NCI-H2196 treated with DMSO at 0.1 percent for 48 hours (cell line): ENCODE measurements around the gene PPP6R1.
A peak's percentile ranks its signal among the peaks of the same experiment; 100 is the strongest.

Experiments
- DNase-seq: peaks from one replicate; lab custom pipeline; 2025; ENCODE audit not compliant: unreplicated experiment; lab: John Stamatoyannopoulos, UW

Gene PPP6R1

DNA sequence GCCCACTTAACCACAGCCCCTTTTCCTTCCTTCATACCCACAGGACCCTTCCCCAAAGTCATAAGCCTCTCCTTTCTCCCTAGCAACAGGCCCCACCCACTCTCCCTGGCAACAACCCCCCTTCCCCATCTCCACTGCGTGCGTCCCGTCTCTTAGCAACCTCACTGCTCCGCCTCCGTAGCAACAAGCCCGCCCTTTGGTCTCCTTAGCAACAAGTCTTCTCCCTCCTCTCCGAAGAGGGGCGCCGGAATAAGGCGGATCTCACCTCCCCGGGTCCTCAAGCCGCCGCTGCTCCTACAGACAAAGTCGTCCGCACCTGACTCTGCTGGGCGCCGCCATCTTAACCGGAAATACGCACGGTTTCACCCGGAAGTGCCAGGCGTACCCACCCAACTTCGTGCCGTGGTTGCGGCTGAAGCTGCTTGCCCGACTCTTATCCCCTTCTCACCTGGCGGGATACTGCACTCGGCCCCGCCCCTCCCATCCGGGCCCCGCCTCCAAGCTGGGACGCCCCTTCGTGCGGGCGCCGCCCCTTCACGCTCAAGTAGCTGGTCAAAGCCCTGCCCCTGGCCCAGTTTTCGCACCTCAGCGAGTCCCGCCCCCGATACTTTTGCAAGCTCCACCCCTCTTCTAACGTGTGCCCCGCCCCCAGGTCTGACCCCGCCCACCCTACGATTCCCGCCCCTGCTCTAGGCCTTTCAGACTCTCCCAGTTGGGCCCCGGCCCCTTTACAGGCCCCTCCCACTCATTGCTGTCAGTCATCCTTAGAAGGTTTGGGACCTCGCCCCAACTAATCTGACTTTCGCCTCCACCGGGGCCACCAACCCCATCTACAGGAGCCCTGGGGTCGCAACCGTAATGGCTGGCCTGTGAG lies 21.2 kb upstream of the PPP6R1 start, which contains the start of gene HSPBP1:
Gene HSPBP1, minus strand, starts transcription at position 341 of the 874 bp plus-strand sequence. CDS start 502 bp downstream, outside the sequence.
- peak; percentile 95 for DNase-seq

DNA sequence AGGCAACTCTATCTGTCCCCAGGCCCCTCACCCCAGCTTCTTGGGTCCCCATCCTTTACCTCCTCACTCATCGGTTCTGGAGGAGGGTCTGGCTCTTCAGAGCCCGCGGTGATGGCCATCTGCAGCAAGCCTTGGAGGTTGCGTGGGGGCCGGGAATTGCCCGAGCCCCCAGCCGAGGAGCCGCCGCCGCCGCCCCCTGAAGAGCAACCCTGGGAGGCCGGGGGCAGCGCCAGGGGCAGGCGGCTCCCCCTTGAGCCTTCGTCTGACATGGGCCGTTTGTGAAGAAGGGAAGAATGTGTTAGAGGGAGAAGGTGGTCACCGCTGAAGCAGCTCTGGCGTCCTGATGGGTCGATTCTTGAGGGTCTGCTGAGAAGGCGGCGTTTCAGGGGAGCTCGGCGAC lies 20.5 kb upstream of the PPP6R1 start:
- no peak for DNase-seq

DNA sequence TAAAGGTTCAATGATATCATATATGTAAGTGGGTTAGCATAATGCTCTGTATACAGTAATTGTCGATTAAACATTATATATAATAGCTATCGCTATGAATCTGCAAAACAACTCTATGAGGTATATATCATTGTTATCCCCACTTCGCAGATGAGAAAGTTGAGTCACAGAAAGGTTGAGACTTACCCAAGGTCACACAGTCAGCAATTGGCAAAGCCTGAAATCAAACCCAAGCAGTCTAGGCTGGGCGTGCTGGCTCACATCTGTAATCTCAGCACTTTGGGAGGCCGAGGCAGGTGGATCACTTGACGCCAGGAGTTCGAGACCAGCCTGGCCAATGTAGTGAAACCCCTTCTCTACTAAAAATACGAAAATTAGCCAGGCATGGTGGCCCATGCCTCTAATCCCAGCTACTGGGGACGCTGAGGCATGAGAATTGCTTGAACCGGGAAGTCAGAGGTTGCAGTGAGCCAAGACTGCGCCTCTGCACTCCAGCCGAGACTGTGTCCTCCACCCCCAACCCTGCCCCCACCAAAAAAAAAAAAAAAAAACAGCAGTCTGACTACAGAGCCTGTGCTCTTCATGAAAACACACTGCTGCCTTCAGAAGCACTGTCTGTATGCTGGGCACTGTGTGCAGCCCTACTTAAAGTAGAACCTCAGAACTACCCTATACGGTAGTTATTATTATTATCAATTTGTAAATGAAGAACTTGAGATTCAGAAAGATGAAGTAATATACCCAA lies 19.7 kb upstream of the PPP6R1 start:
- DNase-seq, result no peak

DNA sequence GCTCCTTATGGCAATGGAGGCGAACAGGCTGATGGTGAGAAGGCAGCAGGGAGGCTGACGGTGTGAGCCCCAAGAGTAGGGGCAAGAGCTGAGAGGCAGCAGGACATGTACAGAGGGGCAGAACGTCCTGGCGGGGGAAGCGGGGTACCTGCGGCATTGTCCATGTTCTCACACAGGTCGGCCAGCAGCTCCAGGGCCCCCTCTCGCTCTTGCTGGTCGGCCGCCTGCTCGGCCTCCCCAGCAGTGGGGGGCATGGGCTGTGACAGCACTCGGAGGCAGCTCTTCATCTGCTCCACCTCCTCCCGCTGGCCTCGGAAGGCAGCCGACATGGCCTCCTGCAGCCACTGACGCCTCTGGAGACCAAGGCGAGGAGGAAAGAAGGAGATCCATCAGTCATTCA lies 18.7 kb upstream of the PPP6R1 start:
- DNase-seq, result no peak

DNA sequence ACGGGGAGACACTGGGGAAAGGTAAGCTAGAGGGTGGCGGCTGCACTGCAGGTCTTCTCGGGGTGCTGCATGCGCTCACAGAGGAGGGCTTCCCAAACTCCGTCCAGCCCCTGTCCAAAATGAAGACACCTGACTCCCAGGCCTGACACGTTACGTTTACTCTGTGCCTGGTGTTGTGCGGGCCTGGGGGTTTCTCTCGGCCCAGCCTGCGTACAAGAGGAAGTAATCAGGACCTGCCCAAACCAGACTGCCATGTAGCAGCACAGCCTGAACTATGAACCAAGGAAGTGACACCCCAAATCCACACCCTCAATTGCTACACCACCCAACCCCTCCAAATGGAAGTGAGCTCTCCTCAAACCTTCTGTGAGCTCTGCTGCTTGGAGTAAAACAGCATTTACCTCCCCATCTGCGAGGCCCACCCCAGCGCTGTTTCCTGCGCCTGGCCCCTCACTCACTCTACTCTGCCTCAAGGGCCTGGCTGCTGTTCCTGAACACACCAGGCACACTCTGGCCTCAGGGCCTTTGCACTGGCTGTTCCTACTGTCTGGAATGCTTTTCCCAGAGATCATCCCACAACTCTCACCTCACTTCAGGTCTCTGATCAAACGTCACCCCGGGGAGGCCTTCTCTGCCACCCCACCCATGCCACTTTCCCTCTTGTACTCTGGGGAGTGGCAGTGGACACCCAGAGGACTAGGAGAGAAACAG lies 18.1 kb upstream of the PPP6R1 start:
- DNase-seq, result no peak

DNA sequence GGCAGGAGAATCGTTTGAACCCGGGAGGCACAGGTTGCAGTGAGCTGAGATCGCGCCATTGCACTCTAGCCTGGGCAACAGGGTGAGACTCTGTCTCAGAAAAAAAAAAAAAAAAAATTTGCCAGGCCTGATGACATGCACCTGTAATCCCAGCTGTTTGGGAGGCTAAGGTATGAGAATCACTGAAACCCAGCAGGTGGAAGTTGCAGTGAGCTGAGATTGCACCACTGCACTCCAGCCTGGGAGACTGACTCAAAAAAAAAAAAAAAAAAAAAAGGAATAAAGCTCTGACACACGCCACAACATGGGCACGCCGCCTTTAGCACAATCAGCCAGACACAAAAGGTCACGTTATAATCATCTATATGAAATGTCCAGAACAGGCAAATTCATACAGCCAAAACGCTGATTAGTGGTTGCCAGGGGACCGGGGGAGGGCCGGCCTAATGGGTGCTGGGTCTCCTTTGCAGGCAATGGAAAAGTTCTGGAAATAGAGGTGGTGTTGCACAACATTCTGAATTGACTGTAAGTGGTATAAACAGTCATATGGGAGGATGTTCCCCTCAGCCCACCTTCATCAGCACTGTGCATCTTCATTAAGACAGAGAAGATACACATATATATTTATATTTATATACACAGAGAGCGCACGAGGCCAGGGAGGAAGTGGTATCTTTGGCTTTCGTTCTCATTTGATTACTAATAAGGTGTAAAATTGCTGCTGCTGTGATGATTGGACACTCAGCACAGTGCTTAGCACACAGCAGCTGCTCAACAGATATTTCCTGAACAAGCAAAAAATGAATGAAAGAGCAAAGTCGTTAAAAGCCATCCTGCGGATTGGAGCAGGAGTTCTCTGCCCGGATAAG lies 17.3 kb upstream of the PPP6R1 start:
- peak; percentile 77 for DNase-seq

DNA sequence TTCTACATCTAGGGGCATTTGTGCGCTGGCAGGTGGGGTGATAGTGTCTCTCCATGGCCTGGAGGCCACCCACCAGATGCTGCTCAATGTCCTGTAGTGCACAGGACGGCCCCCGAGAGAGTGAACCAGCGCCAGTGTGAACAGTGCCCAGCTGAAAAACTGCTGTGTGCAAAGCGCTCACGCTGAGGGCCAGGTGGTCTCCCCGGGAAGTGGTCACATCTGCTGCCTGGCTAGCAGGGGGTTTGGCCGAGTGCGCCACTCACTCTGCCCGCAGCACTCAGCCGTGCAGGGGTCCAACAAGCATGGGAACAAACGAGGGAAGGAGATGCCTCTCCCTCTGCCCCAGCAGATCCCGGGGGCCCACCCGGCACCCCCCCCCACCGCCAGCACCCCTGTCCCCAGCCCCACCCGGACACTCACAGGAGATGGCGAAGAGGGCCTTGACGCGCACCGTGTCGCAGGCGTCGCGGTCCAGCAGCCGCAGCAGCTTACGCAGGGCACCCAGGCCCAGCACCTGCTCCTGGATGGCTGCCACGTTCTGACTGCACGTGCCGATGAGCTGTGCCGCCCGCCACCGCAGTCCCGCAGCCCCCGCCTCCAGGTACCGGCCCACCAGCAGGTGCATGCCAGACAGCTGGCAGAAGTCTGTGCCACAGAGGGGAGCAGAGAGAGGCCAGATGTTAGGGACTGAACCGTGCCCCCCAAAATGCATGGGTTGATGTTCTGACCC lies 15.3 kb upstream of the PPP6R1 start:
- peak; percentile 81 for DNase-seq

DNA sequence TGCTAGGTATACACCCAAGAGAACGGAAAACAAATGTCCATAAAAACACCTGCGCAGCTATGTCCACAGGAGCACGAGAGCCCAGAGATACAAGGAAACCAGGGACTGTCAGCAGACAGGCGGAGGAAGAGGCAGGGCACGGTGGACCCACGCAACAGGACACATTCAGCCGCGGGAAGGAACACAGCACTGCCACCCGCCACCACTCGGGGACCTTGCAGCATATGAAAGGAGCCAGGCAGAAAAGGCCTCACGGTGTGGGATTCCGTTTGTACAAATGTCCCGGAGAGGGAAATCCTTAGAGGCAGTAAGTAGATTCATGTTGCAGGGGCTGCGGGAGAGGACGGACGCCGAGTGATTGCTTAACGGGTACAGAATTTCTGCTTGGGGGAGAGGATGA lies 13.3 kb upstream of the PPP6R1 start:
- no peak for DNase-seq

DNA sequence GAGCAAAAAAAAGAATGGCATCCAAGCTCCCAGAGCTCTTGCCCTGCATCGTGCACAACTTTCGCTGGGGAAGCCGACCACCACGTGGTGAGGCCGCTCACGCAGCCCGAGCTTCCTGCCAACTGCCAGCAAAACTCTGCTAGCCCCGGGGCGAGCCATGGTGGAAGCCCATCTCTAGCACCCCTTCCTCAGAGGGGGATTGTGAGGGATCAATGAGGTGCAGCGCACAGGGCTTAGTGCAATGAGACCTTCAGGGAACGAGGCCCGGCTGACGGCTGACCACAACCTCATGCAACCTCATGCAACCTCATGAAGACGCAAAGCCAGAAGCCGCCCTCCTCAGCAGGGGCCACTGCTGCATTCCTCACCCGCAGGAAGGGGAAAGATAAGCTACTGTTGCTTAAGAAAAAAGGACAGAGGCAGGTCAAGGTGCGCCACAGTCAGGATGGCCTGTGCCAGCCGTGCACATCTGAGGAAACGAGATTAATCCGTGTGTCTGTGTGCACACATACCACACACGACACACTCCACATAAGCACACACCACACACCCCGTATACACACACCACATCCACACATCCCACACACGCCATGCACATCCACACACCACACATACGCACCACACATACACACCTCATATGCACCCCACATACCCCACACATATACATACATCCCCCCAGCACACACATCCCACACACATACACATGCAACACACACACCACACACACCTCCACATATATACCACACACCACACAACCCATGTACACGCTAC lies 11.5 kb upstream of the PPP6R1 start:
- no peak for DNase-seq

DNA sequence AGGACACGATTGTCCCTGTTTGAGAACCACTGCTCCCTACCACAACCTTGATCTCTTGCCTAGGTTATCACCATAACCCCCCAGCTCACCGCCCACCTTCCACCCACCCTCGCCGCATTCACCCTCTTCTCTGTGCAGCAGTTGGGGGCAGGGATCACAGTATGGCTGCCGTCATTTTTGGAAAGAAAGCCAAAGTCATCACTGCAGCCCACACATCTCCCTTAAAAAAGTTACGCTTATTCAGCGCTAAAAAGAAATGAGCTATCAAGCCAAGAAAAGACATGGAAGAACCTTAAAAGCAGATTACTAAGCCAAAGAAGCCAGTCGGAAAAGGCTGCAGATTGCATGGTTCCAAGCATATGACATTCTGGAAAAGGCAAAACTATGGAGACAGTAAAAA lies 10.5 kb upstream of the PPP6R1 start:
- DNase-seq, result no peak

DNA sequence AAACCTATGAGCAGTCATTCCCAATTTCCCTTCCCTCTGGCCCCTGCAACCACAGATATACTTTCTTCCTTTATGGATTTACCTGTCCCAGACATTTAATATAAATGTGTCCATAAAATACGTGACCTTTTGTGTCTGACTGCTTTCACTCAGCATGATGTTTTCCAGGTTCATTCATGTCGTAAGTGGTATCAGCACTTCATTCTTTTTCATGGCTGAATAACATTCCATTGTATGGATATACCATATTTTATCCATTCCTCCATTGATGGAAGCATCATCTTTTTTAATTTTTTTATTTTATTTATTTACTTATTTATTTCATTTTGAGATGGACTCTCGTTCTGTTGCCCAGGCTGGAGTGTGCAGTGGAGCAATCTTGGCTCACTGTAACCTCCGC lies 8.0 kb upstream of the PPP6R1 start:
- DNase-seq, result no peak

DNA sequence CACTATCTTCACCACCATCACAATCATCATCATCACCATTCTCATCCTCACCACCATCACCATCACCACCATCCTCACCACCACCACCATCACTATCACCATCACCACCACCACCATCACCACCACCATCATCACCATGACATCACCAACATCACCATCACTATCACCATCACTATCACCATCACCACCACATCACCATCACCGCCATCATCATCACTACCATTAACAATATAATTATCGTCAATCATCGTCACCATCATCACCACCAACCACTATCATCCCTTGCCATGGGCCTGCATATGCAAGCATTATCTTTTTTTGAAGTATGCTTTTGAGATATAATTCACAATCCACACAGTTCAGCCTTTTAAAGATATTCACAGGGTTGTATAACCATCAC lies 7.6 kb upstream of the PPP6R1 start:
- DNase-seq, result no peak

DNA sequence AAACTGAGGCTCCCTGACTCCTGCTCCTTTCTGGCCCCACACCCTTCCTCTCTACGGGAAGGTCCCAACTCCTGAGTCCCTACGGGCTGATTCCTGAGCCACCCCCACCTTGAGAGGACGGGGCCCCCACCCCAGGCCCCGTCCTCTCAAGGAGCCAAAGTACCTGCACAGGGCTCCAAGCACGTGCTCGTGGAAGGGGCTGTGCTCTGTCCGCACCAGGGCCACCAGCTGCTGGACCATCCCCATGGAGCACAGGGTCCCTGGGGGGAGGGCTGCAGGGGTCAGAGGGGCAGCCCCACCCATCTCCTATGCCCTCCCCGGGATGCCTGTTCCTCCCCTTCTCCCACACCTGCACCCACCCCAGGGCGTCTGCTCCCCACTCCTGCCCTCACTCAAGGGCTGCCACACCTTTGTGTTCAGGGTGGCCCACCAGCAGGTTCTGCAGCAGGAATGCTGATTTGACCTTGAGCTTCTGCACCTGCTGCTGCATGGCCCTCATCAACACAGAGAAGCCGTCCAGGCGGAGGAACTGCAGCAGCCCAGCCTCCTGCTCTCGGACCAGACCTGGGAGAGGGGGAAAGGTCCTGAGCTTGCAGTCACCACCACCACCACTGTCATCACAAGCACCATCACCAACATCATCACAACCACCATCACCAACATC lies 7.0 kb upstream of the PPP6R1 start:
- no peak for DNase-seq

DNA sequence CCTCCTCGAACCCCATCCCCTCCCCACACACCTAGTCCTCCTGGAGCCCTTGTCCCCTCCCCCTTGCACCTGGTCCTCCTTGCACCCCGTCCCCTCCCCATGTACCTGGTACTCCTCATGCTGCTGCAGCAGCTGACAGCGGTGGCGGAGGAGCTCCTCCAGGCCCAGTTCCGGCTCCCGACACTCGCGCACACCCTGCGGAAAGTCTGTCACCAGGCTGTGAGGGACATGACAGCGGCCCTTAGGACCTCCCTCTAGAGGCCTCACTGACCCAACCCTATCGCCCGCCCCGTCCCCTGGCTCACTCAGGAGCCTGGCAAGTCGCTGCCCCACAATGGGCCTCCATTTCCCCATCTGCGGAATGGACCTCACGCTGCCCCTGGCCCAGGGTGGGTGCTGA lies 6.4 kb upstream of the PPP6R1 start:
- no peak for DNase-seq

DNA sequence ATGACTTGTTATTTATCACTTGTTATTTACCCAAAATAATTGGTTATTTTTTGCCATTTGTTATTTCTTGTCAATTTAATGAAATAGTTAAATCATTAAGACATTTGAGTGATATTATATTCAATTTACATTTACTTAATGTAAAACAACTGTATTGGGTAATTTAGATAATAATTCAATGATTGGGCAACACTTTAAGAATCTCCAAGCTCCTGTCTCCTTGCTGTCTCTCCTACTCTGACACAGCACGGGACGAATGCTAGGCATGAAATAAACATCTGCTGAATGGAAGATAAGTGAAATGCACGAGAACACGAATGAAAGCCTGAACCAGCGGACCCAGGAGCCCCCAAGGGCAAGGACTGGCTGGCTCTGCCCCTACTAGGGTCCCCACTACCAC lies 5.7 kb upstream of the PPP6R1 start:
- DNase-seq, result no peak

DNA sequence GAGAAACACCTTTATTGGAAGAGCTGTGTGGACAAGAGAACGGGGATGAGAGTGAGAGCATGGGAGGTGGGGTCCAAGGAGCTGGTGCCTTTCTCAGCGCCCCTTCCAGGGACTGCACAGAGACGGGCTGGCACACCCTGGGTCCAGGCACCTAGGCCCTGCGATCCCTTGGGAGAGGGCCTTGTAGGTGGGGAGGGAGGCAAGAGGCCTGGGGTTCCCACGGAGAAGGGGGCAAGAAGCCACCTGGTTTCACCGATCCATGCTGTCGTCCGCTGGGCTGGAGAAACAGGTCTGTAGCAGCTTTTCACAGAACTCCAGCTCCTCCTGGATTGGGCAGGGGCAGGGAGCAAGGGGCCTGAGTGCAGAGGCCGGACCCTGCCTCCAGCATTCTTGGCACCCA lies 3.5 kb upstream of the PPP6R1 start:
- no peak for DNase-seq

DNA sequence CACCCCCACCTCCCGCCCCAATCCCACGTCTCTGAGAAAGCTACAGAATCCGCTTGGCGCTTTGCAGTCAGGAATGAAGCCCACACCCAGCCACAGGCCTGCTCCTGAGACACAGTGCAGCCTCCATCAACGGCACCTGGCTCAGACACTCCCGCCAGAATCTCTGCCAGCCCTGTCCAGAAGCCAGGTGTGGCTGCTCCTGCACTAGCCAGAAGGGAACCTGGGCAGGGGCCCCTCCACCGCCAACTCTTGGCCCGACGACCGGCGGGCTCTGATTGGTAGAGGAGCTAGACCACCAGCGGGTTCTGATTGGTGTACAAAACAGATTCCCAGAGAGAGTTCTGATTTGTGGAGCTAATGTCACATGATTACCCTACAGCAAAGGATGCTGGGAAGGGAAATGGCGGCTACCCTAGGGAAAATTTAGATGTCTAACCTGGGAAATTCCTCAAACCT lies 2.9 kb upstream of the PPP6R1 start:
- no peak for DNase-seq

DNA sequence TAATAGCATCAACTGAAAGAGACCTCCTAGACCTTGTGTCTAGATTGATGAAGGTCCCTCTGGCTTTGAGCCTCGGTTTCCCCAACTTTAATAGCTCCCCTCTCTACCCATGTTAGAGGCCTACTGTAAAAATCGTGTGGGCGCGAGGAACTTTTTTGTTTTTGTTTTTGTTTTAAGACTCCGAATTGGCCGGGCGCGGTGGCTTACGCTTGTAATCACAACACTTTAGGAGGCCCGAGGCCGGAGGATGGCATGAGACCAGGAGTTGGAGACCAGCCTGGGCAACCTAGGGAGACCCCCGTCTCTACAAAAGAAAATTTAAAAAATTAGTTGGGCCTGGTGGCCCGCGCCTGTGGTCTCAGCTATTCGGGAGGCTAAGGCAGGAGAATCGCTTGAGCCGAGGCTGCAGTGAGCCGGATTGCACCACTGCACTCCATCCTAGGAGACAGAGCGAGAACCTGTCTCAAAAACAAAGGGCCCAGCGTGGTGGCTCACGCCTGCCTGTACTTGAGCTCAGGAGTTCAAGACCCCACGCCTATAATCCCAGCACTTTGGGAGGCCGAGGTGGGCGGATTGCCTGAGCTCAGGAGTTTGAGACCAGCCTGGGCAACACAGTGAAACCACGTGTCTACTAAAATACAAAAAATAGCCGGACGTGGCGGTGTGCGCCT lies 858 bp upstream of the PPP6R1 start:
- DNase-seq, result no peak
